ENCODE measurements around the gene BACE2.
"Not testable (repeated sequence)": the region's sequence is repeated elsewhere in the genome, so short reads cannot be mapped to it uniquely, and the experiment has no call there.

GRCh38 chr21:41256231-41256630 lies 88.3 kb downstream of the BACE2 start:
- TF ChIP-seq SP1 (IDR thresholded peaks at IDR 0.05); FOXM1 (IDR thresholded peaks at IDR 0.05; ENCODE audit: borderline replicate concordance); FOXK2 (IDR thresholded peaks at IDR 0.05); TARDBP (IDR thresholded peaks at IDR 0.05); LEF1 (IDR thresholded peaks at IDR 0.05; ENCODE audit: borderline replicate concordance); SUZ12 (IDR thresholded peaks at IDR 0.05): not testable (repeated sequence)
